Thymus (tissue), 11 donors: Measurements from ENCODE around the gene CMTM4. TPM values are rescaled to one million over a fixed set of nuclear protein-coding genes. Genes with fewer than 3 reads are reported as not detected.

Source experiments
- DNase-seq, 9 donors: peaks; one replicate each; pipeline ENCODE4 v3.0.0-alpha.2; 2013; ENCODE audit warnings: low spot score in 9 of 9, low read depth in 6 of 9, missing footprints in 1 of 9
- H3K27ac ChIP-seq, 2 donors: one replicate each; pipeline ENCODE4 v1.5.1; 2013; ENCODE audit warnings: control low read depth in 1 of 2, low read depth in 1 of 2, low read length in 1 of 2, mild to moderate bottlenecking in 1 of 2, moderate library complexity in 1 of 2
- H3K27me3 ChIP-seq, 2 donors: one replicate each; pipeline ENCODE4 v1.5.1; 2013; ENCODE audit warnings: low read length in 1 of 2; ENCODE audit not compliant: control insufficient read depth in 2 of 2, insufficient read depth in 1 of 2
- H3K36me3 ChIP-seq, 2 donors: one replicate each; pipeline ENCODE4 v1.5.1; 2013; ENCODE audit warnings: low read length in 1 of 2, mild to moderate bottlenecking in 1 of 2, moderate library complexity in 1 of 2; ENCODE audit not compliant: control insufficient read depth in 2 of 2, insufficient read depth in 2 of 2
- H3K4me1 ChIP-seq, 2 donors: one replicate each; pipeline ENCODE4 v1.5.1; 2013; ENCODE audit warnings: low read length in 2 of 2; ENCODE audit not compliant: control insufficient read depth in 2 of 2, insufficient read depth in 2 of 2
- H3K4me3 ChIP-seq, 2 donors: one replicate each; pipeline ENCODE4 v1.5.1; 2013; ENCODE audit warnings: low read length in 2 of 2, control low read depth in 1 of 2, mild to moderate bottlenecking in 1 of 2
- H3K9me3 ChIP-seq, 2 donors: one replicate each; pipeline ENCODE4 v1.5.1; 2013; ENCODE audit warnings: low read length in 1 of 2, mild to moderate bottlenecking in 1 of 2; ENCODE audit not compliant: control insufficient read depth in 2 of 2, insufficient read depth in 1 of 2
- WGBS: extraction: QIAGEN DNeasy Blood & Tissue Kit; methylation state at CpG from one replicate; pipeline ENCODE4 v1.1.7; 2013; 5-methylcytosine and 5-hydroxymethylcytosine counted together
- polyA plus RNA-seq: library from polyadenylated mRNA; stranded (reverse); fragments of 200-250 nt; gene quantifications from one replicate; pipeline ENCODE4 v1.2.3, GENCODE V29; 2013
- total RNA-seq: library from RNA; stranded (reverse); fragments of 120-200 nt; gene quantifications from one replicate; pipeline ENCODE4 v1.2.4, GENCODE V29; 2013
- donor health status: healthy.

Gene CMTM4
- total and polyA plus RNA-seq, 2 donors = 2.2 to 3.4 TPM

DNA sequence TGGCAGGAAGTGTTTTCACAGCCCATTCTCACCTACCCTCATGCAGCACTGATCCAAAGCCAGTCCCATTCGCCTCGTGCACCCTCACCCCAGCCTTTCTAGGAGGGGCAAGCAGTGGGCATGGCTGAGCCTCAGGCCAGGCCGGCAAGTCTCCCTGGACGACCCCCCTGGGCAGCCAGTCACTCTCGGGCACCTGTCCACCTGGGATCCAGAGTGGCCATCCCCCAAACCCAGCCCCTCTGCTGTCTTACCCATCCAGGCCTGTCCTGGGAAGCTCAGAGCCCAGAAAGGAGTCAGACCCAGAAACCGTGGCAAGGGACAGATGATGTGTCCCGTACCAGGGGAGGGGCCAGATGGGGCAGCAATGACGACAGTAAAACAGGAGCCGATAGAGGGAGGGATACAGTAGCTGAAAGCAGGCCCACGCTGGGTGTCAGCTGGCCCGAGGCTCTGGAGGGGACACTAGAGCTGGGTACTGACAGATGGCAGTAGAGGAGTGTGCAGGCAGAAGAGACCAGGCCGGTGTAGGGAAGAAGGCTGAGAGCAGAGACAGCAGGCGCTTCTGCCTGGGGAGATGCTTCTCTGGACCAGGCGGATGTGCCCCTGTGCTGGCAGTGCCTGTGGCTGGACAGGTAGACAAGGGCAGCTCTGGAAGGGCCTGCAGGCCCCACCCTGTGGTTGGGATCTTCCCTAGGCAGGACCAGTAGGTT is 86.3 kb downstream of the CMTM4 start:
- H3K27me3 ChIP-seq = no peaks in the 10 kb centered on the region
- H3K4me1 ChIP-seq = peaks cover 20 to 27% of the 10 kb centered on the region in 2 donors
- no peak overlapping the region for H3K27ac ChIP-seq
- H3K4me3 ChIP-seq = no peak overlapping the region
- WGBS = 97% methylated on average over 14 of the region's 14 CpGs
- H3K36me3 ChIP-seq = peaks cover 56 to 60% of the 10 kb centered on the region in 2 donors
- peaks cover 1 to 3% of the 10 kb centered on the region in 2 donors for H3K9me3 ChIP-seq
- no peak for DNase-seq

DNA sequence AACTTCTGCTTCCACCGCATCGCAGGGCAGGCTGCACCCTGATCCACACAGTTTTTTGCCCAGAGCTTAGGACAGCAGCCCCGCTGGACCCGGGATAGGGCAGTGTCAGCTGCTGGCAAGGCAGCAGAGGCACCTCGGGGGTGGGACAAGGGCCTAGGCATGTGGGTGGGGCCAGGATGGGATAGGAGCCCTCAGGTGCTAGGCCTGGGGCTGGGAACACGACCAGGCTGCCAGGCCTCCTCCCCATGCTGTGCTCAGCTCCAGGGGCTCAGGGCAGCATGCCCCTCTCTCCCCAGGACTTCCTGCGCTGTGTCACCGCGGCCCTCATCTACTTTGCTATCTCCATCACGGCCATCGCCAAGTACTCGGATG is 87.4 kb downstream of the CMTM4 start:
- Histone ChIP-seq H3K36me3 (peaks cover 49 to 57% of the 10 kb centered on the region in 2 donors), H3K9me3 (peaks cover 1 to 3% of the 10 kb centered on the region in 2 donors), H3K4me1 (peaks cover 20 to 29% of the 10 kb centered on the region in 2 donors), H3K27me3 (no peaks in the 10 kb centered on the region), H3K27ac (no peak overlapping the region), H3K4me3 (no peak overlapping the region)
- 96% methylated on average over 12 of the region's 12 CpGs for WGBS
- DNase-seq = no peak

DNA sequence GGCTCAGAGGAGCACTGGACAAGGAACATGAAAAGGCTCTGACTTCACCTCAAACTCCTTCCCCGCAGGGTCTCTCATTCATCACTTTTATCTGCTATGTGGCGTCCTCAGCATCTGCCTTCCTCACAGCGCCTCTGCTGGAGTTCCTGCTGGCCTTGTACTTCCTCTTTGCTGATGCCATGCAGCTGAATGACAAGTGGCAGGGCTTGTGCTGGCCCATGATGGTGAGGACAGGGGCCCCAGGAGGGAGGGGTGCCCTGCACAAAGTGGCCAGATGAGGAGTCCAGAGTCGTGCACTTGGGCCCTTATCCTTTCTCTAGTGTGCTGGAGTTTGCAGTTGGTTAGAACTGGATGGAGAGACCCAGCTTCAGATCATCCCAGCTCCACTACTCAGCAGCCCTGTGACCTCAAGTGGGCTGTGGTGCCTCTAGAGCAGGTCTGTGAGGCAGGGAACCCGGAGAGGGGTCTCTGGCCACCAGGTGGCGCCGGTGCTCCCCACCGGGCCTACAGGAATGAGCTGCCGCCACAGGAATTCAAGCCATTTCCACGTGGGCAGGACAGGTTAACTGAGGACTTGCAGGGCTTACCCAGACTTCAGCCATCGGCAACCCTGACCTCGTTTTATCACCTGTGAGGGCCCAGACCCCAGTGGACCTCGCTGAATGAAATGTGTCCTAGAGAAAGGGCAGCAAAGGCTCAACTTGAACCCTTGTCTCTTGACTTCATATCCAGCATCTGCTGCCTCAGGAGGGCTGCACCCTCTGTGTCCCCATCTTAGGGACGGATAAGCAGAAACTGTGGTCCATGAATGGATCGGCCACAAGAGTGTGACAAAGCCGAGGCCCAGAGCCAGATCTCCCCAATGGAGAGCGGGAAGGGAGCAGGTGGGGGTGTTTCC is 88.1 kb downstream of the CMTM4 start:
- H3K36me3 ChIP-seq = peaks cover 45 to 53% of the 10 kb centered on the region in 2 donors
- DNase-seq = peak; percentile 51 to 89 (median 73)
- peaks cover 26 to 36% of the 10 kb centered on the region in 2 donors for H3K4me1 ChIP-seq
- 40% methylated on average over 17 of the region's 17 CpGs for WGBS
- H3K27me3 ChIP-seq = no peaks in the 10 kb centered on the region
- H3K27ac ChIP-seq = peak overlapping the region; percentile 33 to 59
- H3K4me3 ChIP-seq = no peak overlapping the region
- peaks cover 1 to 3% of the 10 kb centered on the region in 2 donors for H3K9me3 ChIP-seq

DNA sequence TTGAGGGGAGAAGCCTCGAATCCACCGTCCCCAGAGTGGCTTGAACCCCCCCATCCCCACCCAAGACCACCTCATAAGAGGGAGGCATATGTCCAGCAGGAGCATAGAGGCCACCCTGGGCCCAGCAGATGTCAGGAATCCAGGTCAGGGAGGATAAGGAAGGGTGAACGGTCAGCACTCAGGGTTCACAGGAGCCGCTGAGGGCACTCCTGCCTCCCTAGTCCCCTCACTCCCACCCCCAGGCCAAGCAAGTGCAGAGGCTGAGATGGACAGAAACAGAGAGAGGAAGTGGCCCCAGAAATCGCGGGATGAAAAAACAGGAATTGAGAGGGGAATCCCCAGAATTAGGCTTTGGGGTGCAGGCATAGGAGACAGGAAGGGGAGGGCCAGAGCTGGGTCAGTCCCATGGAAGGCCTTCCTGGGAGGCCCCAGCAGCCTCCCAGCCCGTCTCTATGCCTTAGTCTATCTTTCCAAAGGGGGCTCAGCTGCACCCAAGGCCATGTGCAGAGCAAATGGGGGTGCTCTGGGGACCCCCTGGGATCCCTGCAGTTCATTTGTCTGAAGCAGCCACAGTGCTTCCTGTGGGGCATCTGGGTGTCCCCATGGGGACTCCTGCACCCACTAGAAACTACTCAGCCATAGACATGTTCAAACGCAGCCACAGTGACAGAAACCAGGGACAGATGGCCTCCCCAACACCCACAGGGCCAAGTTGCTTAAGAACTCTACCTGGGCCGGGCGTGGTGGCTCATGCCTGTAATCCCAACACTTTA is 90.4 kb downstream of the CMTM4 start:
- Histone ChIP-seq H3K36me3 (peaks cover 23 to 30% of the 10 kb centered on the region in 2 donors), H3K9me3 (peaks cover 0 to 13% of the 10 kb centered on the region in 2 donors), H3K27ac (peak overlapping the region; percentile 25 to 32), H3K4me1 (peaks cover 27 to 40% of the 10 kb centered on the region in 2 donors), H3K27me3 (no peaks in the 10 kb centered on the region), H3K4me3 (peak overlapping the region; percentile 65 to 93)
- 66% methylated on average over 10 of the region's 10 CpGs for WGBS
- no peak for DNase-seq

DNA sequence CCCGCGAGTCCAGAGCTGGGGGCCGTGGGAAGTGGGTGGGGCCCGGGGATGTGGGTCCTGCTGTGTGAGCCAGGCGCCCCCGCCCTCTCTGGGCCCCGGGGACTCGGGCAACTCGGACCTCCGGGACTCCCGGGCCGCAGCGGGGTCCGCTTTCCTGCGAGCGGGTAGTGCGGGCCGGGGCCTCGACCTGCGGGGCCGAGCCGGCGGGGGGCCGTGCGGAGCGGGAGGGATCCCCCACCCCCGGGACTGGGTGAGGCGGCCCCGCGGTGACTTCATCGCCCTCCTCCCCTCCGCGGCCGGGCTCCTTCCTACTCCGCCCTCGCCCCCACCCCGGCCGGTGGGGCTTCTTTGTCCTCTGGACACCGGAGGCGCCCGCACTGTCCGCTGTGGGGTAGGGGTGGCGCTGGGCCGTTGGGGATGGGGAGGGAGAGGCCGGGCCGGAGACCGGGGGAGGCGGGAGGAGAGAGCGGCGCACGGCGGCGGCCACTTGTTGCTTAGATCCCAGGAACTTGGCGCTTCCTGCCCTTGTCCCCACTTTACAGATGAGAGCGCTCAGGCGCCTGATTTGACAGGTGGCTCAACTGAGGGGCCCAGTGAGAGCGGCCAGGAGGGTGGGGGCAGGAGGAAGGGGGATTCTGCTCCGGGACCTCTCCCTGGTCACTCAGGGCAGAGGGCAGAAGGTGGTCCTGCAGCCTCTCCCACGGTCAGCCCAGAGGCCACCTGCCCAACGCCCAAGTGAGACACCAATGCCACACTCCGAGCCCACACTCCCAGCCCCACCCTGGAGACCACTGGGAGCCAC is 91.2 kb downstream of the CMTM4 start:
- Histone ChIP-seq H3K27me3 (no peaks in the 10 kb centered on the region), H3K9me3 (peaks cover 0 to 19% of the 10 kb centered on the region in 2 donors), H3K4me1 (peaks cover 27 to 43% of the 10 kb centered on the region in 2 donors), H3K4me3 (peak overlapping the region; percentile 65 to 93), H3K36me3 (peaks cover 17 to 24% of the 10 kb centered on the region in 2 donors), H3K27ac (peak overlapping the region; percentile 32 to 91)
- WGBS = 5% methylated on average over 61 of the region's 61 CpGs
- peak in 1 of 9 donors; percentile 55 for DNase-seq

DNA sequence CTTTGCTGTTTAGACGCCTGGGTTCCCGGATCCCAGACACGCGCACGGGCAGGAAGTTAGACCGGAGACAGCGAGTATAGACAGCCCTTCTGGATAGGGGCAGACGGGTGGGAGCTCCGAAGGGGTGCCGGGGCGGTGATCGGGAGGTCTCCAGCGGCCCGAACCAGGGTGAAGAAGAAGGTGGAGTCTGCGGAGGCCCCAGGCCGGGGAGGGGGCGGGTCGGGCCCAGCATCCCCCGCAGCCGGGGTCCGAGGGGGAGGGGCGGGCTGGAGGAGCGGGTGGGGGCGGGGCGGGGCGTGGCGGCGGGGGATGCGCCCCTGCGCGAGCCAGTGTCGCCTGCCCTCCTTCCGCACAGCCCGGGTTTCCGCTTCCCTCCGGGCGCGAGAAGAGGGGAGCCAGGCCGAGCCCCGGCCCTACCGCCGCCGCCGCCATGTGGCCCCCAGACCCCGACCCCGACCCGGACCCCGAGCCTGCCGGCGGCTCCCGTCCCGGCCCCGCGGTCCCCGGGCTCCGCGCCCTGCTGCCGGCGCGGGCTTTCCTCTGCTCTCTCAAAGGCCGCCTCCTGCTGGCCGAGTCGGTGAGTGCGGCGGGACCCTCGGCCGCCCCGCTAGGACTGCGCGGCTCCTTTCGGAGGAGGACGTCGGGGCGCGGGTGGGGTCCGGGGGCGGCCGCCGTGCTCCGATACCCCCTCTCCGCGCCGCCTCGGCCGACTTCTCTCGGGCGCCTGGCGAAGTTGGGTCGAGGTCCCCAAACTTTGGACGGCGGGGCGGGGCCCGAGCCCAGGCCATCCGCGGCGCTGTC is 92.0 kb downstream of the CMTM4 start, which contains the start of gene CMTM3:
Gene CMTM3 (plus strand): TSS at position 329 of the 801 bp plus-strand sequence. CDS start 102 bp downstream, at position 431.
- H3K27ac ChIP-seq = peak within 1 kb of the TSS; percentile 86 to 94
- H3K4me1 ChIP-seq = peaks cover 29 to 48% of the 10 kb centered on the region in 2 donors
- peaks cover 0 to 19% of the 10 kb centered on the region in 2 donors for H3K9me3 ChIP-seq
- H3K36me3 ChIP-seq = peaks cover 9 to 16% of the 10 kb centered on the region in 2 donors
- 1% methylated on average over 96 of the region's 96 CpGs for WGBS
- peak within 1 kb of the TSS; percentile 65 to 93 for H3K4me3 ChIP-seq
- no peaks in the 10 kb centered on the region for H3K27me3 ChIP-seq
- peak in 8 of 9 donors; percentile 47 to 84 (median 62) for DNase-seq

DNA sequence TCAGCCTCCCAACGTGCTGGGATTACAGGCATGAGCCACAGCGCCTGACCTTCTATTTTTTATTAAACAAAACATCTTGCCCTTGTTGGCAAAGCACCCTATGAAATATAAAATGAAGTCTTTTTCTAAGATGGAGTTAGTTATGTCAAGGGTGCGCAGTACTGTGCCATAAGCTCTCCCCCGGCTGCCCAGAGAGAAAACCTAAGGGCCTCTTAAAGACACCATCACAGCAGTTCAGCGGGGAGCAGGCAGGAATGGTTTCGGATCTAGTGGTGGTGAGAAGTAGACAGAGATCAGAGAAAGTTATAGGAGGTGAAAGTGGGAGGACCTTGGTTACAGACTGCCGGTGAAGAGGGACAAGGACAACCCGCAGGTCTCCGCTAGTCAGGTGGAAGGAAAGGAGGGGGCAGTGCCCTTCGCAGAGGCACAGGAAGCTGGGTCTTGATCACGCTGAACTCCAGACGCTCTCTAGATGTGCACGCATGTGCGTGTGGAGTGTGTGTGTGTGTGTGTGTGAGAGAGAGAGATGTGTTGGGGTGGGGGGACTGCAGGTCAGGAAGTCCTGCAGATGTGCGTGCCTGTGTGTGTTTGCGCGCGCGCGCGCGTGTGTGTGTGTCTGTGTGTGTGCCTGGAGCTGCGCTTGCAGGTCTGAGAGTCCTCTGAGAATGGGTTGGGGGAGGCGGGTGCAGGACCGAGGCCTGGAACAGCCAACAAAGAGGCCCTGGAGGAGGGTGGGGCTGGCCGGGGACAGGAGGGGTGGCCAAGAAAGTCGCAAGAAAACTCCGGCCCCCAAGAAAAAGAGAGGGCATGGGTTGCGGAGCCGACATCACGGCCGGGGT is 92.8 kb downstream of the CMTM4 start:
- Histone ChIP-seq H3K27me3 (no peaks in the 10 kb centered on the region), H3K27ac (peak overlapping the region; percentile 86 to 94), H3K36me3 (peaks cover 1 to 8% of the 10 kb centered on the region in 2 donors), H3K4me1 (peaks cover 30 to 48% of the 10 kb centered on the region in 2 donors), H3K4me3 (peak overlapping the region; percentile 65 to 93), H3K9me3 (peaks cover 0 to 19% of the 10 kb centered on the region in 2 donors)
- DNase-seq = peak; percentile 51 to 92 (median 78)
- WGBS = 12% methylated on average over 32 of the region's 32 CpGs
